Measurements from ENCODE around the gene NRBP1. TPM values are rescaled to one million over a fixed set of nuclear protein-coding genes. Genes with fewer than 3 reads are reported as not detected.

NRBP1 gene
- total RNA-seq, 2 donors from 2014 or later: 141 to 153 TPM

- Mint-ChIP-seq H3K4me1 (peaks cover 16% of the 10 kb centered on the region), H3K9me3 (no peaks in the 10 kb centered on the region), H3K36me3 (ENCODE audit: low read depth) (peaks cover 72% of the 10 kb centered on the region), H3K27ac (peak overlapping the region; percentile 20), H3K27me3 (ENCODE audit: insufficient read depth) (no peaks in the 10 kb centered on the region), H3K4me3 (no peak overlapping the region)
- no peak overlapping the region for H3K27ac ChIP-seq (ENCODE audit: low read depth, low read length)
- H3K36me3 ChIP-seq (ENCODE audit: control insufficient read depth, insufficient read depth, low read length): peaks cover 77% of the 10 kb centered on the region
- peaks cover under 1% of the 10 kb centered on the region for H3K4me1 ChIP-seq (ENCODE audit: control insufficient read depth, insufficient read depth, low read length)
- H3K27me3 ChIP-seq (ENCODE audit: control insufficient read depth, insufficient read depth, low read length, poor library complexity, severe bottlenecking): no peaks in the 10 kb centered on the region
- H3K4me3 ChIP-seq (ENCODE audit: low read length): no peak overlapping the region
- no peak overlapping the region for H3K9ac ChIP-seq (ENCODE audit: extremely low read depth, low read length, poor library complexity, severe bottlenecking)
- TF ChIP-seq, protein P1, sequence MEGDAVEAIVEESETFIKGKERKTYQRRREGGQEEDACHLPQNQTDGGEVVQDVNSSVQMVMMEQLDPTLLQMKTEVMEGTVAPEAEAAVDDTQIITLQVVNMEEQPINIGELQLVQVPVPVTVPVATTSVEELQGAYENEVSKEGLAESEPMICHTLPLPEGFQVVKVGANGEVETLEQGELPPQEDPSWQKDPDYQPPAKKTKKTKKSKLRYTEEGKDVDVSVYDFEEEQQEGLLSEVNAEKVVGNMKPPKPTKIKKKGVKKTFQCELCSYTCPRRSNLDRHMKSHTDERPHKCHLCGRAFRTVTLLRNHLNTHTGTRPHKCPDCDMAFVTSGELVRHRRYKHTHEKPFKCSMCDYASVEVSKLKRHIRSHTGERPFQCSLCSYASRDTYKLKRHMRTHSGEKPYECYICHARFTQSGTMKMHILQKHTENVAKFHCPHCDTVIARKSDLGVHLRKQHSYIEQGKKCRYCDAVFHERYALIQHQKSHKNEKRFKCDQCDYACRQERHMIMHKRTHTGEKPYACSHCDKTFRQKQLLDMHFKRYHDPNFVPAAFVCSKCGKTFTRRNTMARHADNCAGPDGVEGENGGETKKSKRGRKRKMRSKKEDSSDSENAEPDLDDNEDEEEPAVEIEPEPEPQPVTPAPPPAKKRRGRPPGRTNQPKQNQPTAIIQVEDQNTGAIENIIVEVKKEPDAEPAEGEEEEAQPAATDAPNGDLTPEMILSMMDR (conservative IDR thresholded peaks at IDR 0.05): no peak
- WGBS, 2 experiments (ENCODE audit: insufficient coverage in 1 of 2, insufficient read length in 1 of 2): 93 to 95% methylated on average over 6 of the region's 6 CpGs
- DNase-seq: no peak
- no peaks in the 10 kb centered on the region for H3K9me3 ChIP-seq (ENCODE audit: control insufficient read depth, low read length)
Measured at GRCh38 chr2:27435628-27436027, 7.2 kb downstream of the NRBP1 start.

GRCh38 chr2:27441226-27441926 lies 12.9 kb downstream of the NRBP1 start:
- Histone ChIP-seq H3K4me1 (ENCODE audit: control insufficient read depth, insufficient read depth, low read length) (peaks cover 3% of the 10 kb centered on the region), H3K4me3 (ENCODE audit: low read length) (no peak overlapping the region), H3K36me3 (ENCODE audit: control insufficient read depth, insufficient read depth, low read length) (peaks cover 56% of the 10 kb centered on the region), H3K27ac (ENCODE audit: low read depth, low read length) (no peak overlapping the region), H3K27me3 (ENCODE audit: control insufficient read depth, insufficient read depth, low read length, poor library complexity, severe bottlenecking) (no peaks in the 10 kb centered on the region), H3K9me3 (ENCODE audit: control insufficient read depth, low read length) (no peaks in the 10 kb centered on the region), H3K9ac (ENCODE audit: extremely low read depth, low read length, poor library complexity, severe bottlenecking) (no peak overlapping the region)
- Mint-ChIP-seq H3K4me3 (peak overlapping the region; percentile 55), H3K4me1 (peaks cover 12% of the 10 kb centered on the region), H3K9me3 (no peaks in the 10 kb centered on the region), H3K27me3 (ENCODE audit: insufficient read depth) (no peaks in the 10 kb centered on the region), H3K36me3 (ENCODE audit: low read depth) (peaks cover 69% of the 10 kb centered on the region), H3K27ac (no peak overlapping the region)
- WGBS, 2 experiments (ENCODE audit: insufficient coverage in 1 of 2, insufficient read length in 1 of 2): 89 to 100% methylated on average over 2 to 10 of the region's 10 CpGs
- TF ChIP-seq, protein P1 (conservative IDR thresholded peaks at IDR 0.05): no peak
- DNase-seq: no peak

DNA sequence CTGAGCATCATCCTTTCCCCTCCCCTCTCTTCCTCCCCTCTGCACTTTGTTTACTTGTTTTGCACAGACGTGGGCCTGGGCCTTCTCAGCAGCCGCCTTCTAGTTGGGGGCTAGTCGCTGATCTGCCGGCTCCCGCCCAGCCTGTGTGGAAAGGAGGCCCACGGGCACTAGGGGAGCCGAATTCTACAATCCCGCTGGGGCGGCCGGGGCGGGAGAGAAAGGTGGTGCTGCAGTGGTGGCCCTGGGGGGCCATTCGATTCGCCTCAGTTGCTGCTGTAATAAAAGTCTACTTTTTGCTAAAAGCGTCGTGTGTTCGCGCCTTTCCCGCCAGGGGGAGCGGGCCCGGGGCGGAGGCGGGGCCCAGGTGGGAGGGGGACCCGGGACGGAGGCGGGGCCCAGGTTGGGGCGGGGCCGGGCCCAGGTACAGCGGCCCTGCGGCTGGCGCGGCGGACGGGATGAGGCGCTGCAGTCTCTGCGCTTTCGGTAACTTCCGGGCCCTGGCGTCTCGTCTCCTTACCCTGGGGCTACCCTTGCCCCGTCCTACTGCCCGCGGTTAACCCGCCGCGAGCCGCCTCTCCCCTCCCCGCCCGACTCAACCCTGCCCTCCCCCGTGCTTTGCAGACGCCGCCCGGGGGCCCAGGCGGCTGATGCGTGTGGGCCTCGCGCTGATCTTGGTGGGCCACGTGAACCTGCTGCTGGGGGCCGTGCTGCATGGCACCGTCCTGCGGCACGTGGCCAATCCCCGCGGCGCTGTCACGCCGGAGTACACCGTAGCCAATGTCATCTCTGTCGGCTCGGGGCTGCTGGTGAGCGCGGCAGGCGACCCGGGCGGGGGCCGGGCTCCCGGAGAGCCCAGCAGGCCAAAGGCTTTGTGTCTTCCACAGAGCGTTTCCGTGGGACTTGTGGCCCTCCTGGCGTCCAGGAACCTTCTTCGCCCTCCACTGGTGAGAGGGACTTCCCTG lies 13.8 kb downstream of the NRBP1 start, which contains the start of gene KRTCAP3:
KRTCAP3 (plus strand) TSS at position 424 of the 962 bp plus-strand sequence; CDS start at position 456, 32 bp downstream.
- Mint-ChIP-seq H3K27ac (peak within 1 kb of the TSS; percentile 0), H3K9me3 (no peaks in the 10 kb centered on the region), H3K27me3 (ENCODE audit: insufficient read depth) (no peaks in the 10 kb centered on the region), H3K4me3 (peak within 1 kb of the TSS; percentile 55), H3K4me1 (peaks cover 12% of the 10 kb centered on the region), H3K36me3 (ENCODE audit: low read depth) (peaks cover 65% of the 10 kb centered on the region)
- Histone ChIP-seq H3K9ac (ENCODE audit: extremely low read depth, low read length, poor library complexity, severe bottlenecking) (peak within 1 kb of the TSS; percentile 34), H3K4me1 (ENCODE audit: control insufficient read depth, insufficient read depth, low read length) (peaks cover 3% of the 10 kb centered on the region), H3K4me3 (ENCODE audit: low read length) (peak within 1 kb of the TSS; percentile 67), H3K36me3 (ENCODE audit: control insufficient read depth, insufficient read depth, low read length) (peaks cover 48% of the 10 kb centered on the region), H3K9me3 (ENCODE audit: control insufficient read depth, low read length) (no peaks in the 10 kb centered on the region), H3K27ac (ENCODE audit: low read depth, low read length) (peak within 1 kb of the TSS; percentile 22), H3K27me3 (ENCODE audit: control insufficient read depth, insufficient read depth, low read length, poor library complexity, severe bottlenecking) (no peaks in the 10 kb centered on the region)
- TF ChIP-seq, protein P1 (conservative IDR thresholded peaks at IDR 0.05): peak; percentile 81
- peak; percentile 94 for DNase-seq
- 14 to 32% methylated on average over 34 to 80 of the region's 80 CpGs for WGBS, 2 experiments (ENCODE audit: insufficient coverage in 1 of 2, insufficient read length in 1 of 2)
